H1 (cell line): Measurements from ENCODE around the gene ZNF541. TPM values are rescaled to one million over a fixed set of nuclear protein-coding genes. Genes with fewer than 3 reads are reported as not detected.

ENCODE experiments used
- CTCF ChIA-PET: fragments of 300-600 bp; sonication (Branson Sonifier 250); formaldehyde crosslinking; loops from one replicate; lab custom pipeline; 2021; ENCODE audit not compliant: partially characterized antibody; lab: Charles Lee
- POLR2A ChIA-PET: fragments of 300-600 bp; sonication (Branson Sonifier 250); formaldehyde crosslinking; loops from one replicate; lab custom pipeline; 2021; ENCODE audit warnings: inconsistent platforms; ENCODE audit not compliant: partially characterized antibody; lab: Charles Lee
- DNase-seq, 2 experiments: peaks; one replicate each; pipeline versions ENCODE4 v3.0.0 to v3.0.0-alpha.2; 2010 to 2022; ENCODE audit warnings: low spot score in 2 of 2, low read depth in 1 of 2, mixed read lengths in 1 of 2
- FAIRE-seq: peaks from 2 replicates; lab custom pipeline; 2011; peaks lifted over from hg19 to GRCh38; lab: Jason Lieb, UNC
- H2AFZ ChIP-seq: 2 replicates; pipeline ENCODE4 v1.8.1; 2012; ENCODE audit warnings: low read length, inconsistent platforms
- H2AK5ac ChIP-seq: 2 replicates; pipeline ENCODE4 v1.6.1; 2013; ENCODE audit warnings: low read depth, low read length
- H2BK120ac ChIP-seq: replicated peaks from 2 replicates; pipeline ENCODE3; 2013; ENCODE audit warnings: low read depth, low read length, inconsistent platforms
- H2BK12ac ChIP-seq: 2 replicates; pipeline ENCODE4 v1.6.1; 2013; ENCODE audit warnings: low read depth, low read length
- H2BK15ac ChIP-seq: 2 replicates; pipeline ENCODE4 v1.6.1; 2013; ENCODE audit warnings: low read length
- H2BK20ac ChIP-seq: 2 replicates; pipeline ENCODE4 v1.6.1; 2013; ENCODE audit warnings: low read length
- H2BK5ac ChIP-seq: 2 replicates; pipeline ENCODE4 v1.6.1; 2013; ENCODE audit warnings: low read depth, low read length
- H3K14ac ChIP-seq: 2 replicates; pipeline ENCODE4 v1.6.1; 2013; ENCODE audit warnings: inconsistent platforms; ENCODE audit not compliant: insufficient read length
- H3K18ac ChIP-seq: 2 replicates; pipeline ENCODE4 v1.6.1; 2013; ENCODE audit warnings: low read length; ENCODE audit errors: extremely low read depth
- H3K23ac ChIP-seq: 2 replicates; pipeline ENCODE4 v1.6.1; 2013; ENCODE audit warnings: inconsistent platforms; ENCODE audit not compliant: insufficient read length
- H3K23me2 ChIP-seq: 2 replicates; pipeline ENCODE4 v1.6.1; 2013; ENCODE audit warnings: low read depth, low read length
- H3K27ac ChIP-seq: 2 replicates; pipeline ENCODE4 v1.6.1; 2011; ENCODE audit warnings: low read depth, low read length, inconsistent platforms
- H3K27me3 ChIP-seq, 4 experiments: replicated peaks in 1 of 4; 1 replicate in 1 of 4; 2 replicates in 3 of 4; pipeline versions ENCODE4 v1.6.1 to v1.8.1; 2011 to 2013; ENCODE audit warnings: low read length in 3 of 4, mild to moderate bottlenecking in 3 of 4, inconsistent platforms in 2 of 4, mixed read lengths in 2 of 4, moderate library complexity in 1 of 4; ENCODE audit not compliant: control insufficient read depth in 3 of 4, insufficient read depth in 3 of 4; ENCODE audit errors: extremely low read depth in 1 of 4
- H3K36me3 ChIP-seq, 4 experiments: 2 replicates each; pipeline versions ENCODE4 v1.6.1 to v1.8.1; 2011 to 2013; ENCODE audit warnings: mild to moderate bottlenecking in 4 of 4, low read length in 3 of 4, moderate library complexity in 2 of 4, control low read depth in 1 of 4, inconsistent platforms in 1 of 4; ENCODE audit not compliant: insufficient read depth in 4 of 4, control insufficient read depth in 2 of 4
- H3K4ac ChIP-seq: replicated peaks from 2 replicates; pipeline ENCODE3; 2013; ENCODE audit warnings: low read length, low read depth, mixed read lengths, inconsistent platforms; ENCODE audit not compliant: insufficient read length
- H3K4me1 ChIP-seq, 4 experiments: replicated peaks in 1 of 4; 1 replicate in 1 of 4; 2 replicates in 3 of 4; pipeline versions ENCODE4 v1.6.1 to v1.8.1; 2011 to 2013; ENCODE audit warnings: low read length in 3 of 4, inconsistent platforms in 2 of 4, mixed read lengths in 1 of 4; ENCODE audit not compliant: insufficient read depth in 4 of 4, control insufficient read depth in 3 of 4
- H3K4me2 ChIP-seq, 2 experiments: 2 replicates each; pipeline versions ENCODE4 v1.6.1 to v1.8.1; 2011 to 2013; ENCODE audit warnings: low read depth in 2 of 2, low read length in 2 of 2, control low read depth in 1 of 2, inconsistent platforms in 1 of 2, mild to moderate bottlenecking in 1 of 2; ENCODE audit not compliant: insufficient read depth in 1 of 2
- H3K4me3 ChIP-seq, 4 experiments: fragments of 200-600, 300-600 bp in 1 of 4; sonication (generic), shearing (Covaris generic), sonication (Bioruptor Twin) in 1 of 4; 2 replicates each; pipeline versions ENCODE4 v1.5.1 to v1.8.1; 2011 to 2016; ENCODE audit warnings: low read length in 4 of 4, low read depth in 3 of 4, control low read depth in 2 of 4, inconsistent platforms in 2 of 4, mild to moderate bottlenecking in 2 of 4, mixed read lengths in 1 of 4, moderate library complexity in 1 of 4; ENCODE audit not compliant: insufficient read depth in 2 of 4; ENCODE audit errors: extremely low read depth in 1 of 4
- H3K56ac ChIP-seq: replicated peaks from 2 replicates; pipeline ENCODE3; 2013; ENCODE audit warnings: low read depth, mild to moderate bottlenecking, mixed read lengths, low read length, inconsistent platforms; ENCODE audit not compliant: insufficient read length
- H3K79me1 ChIP-seq: 2 replicates; pipeline ENCODE4 v1.6.1; 2013; ENCODE audit warnings: low read depth, low read length, control low read depth
- H3K79me2 ChIP-seq, 2 experiments: 2 replicates each; pipeline versions ENCODE4 v1.6.1 to v1.8.1; 2012 to 2013; ENCODE audit warnings: low read length in 2 of 2, mild to moderate bottlenecking in 2 of 2, inconsistent platforms in 1 of 2; ENCODE audit not compliant: insufficient read depth in 2 of 2, control insufficient read depth in 1 of 2
- H3K9ac ChIP-seq, 4 experiments: replicated peaks in 1 of 4; 1 replicate in 1 of 4; 2 replicates in 3 of 4; pipeline versions ENCODE4 v1.6.1 to v1.8.1; 2011 to 2013; ENCODE audit warnings: low read depth in 3 of 4, low read length in 3 of 4, control low read depth in 2 of 4, mild to moderate bottlenecking in 2 of 4, moderate library complexity in 2 of 4, inconsistent platforms in 1 of 4; ENCODE audit errors: extremely low read depth in 1 of 4
- H3K9me3 ChIP-seq, 2 experiments: 2 replicates each; pipeline versions ENCODE4 v1.6.1 to v1.8.1; 2012 to 2013; ENCODE audit warnings: mild to moderate bottlenecking in 2 of 2, moderate library complexity in 2 of 2, control low read depth in 1 of 2, inconsistent platforms in 1 of 2, low read depth in 1 of 2, low read length in 1 of 2, mixed read lengths in 1 of 2; ENCODE audit not compliant: insufficient read depth in 2 of 2
- H4K20me1 ChIP-seq, 2 experiments: replicated peaks in 1 of 2; 2 replicates each; pipeline versions ENCODE3 to v1.8.1; 2011 to 2013; ENCODE audit warnings: inconsistent platforms in 2 of 2, low read length in 2 of 2, mild to moderate bottlenecking in 1 of 2; ENCODE audit not compliant: insufficient read depth in 2 of 2, control insufficient read depth in 1 of 2
- H4K5ac ChIP-seq: 2 replicates; pipeline ENCODE4 v1.6.1; 2013; ENCODE audit warnings: low read length, low read depth, mixed read lengths, inconsistent platforms; ENCODE audit not compliant: insufficient read length
- H4K8ac ChIP-seq: 2 replicates; pipeline ENCODE4 v1.8.0; 2013; ENCODE audit warnings: mild to moderate bottlenecking, moderate library complexity, low read length, inconsistent platforms; ENCODE audit not compliant: insufficient read depth; ENCODE audit errors: extremely low read depth
- H4K91ac ChIP-seq: replicated peaks from 2 replicates; pipeline ENCODE3; 2013; ENCODE audit warnings: low read length, mixed read lengths, inconsistent platforms; ENCODE audit not compliant: insufficient read length
- BACH1 ChIP-seq: IDR thresholded peaks from 2 replicates; pipeline ENCODE4 v1.6.1; 2012; ENCODE audit warnings: low read length, improper control_type of control experiment
- BCL11A ChIP-seq, 2 experiments: IDR thresholded peaks; one replicate each; pipeline ENCODE4 v1.6.1; 2011; ENCODE audit warnings: low read depth in 2 of 2, low read length in 2 of 2, mild to moderate bottlenecking in 2 of 2
- KDM1A ChIP-seq: fragments of 200-600, 300-600 bp; sonication (generic); IDR thresholded peaks from 2 replicates; pipeline ENCODE4 v1.7.1; 2016; ENCODE audit warnings: mild to moderate bottlenecking, low read length, borderline replicate concordance
- POLR2AphosphoS5 ChIP-seq: IDR thresholded peaks from 2 replicates; pipeline ENCODE4 v1.6.1; 2011; ENCODE audit warnings: low read depth, low read length
- RXRA ChIP-seq: IDR thresholded peaks from 2 replicates; pipeline ENCODE4 v1.6.1; 2011; ENCODE audit warnings: low read depth, mild to moderate bottlenecking, low read length, moderate library complexity; ENCODE audit not compliant: insufficient read depth
- WGBS, 2 experiments: shearing (Covaris generic) in 1 of 2; methylation state at CpG; one replicate each; pipeline versions ENCODE4 v1.1.6 to v1.1.7; 2013 to 2015; ENCODE audit warnings: low lambda C conversion rate in 2 of 2, mixed read lengths in 2 of 2, inconsistent platforms in 1 of 2, low coverage in 1 of 2, missing lambda C conversion rate in 1 of 2; ENCODE audit not compliant: insufficient replicate concordance in 2 of 2, insufficient coverage in 1 of 2, insufficient read length in 1 of 2; ENCODE audit errors: extremely low coverage in 1 of 2, missing lambda C conversion rate in 1 of 2; 5-methylcytosine and 5-hydroxymethylcytosine counted together
- polyA plus RNA-seq, 7 experiments: library from polyadenylated mRNA; depleted of rRNA in 3 of 7; stranded (reverse) in 5 of 7; unstranded in 2 of 7; fragments of >200 nt in 5 of 7; fragments of 200-250 nt in 2 of 7; gene quantifications; 1 replicate in 5 of 7; 2 replicates in 1 of 7; 4 replicates in 1 of 7; pipeline versions ENCODE4 v1.2.1 to v1.2.3, GENCODE V29; 2011 to 2013; ENCODE audit warnings: missing spikeins in 2 of 7, mixed read lengths in 2 of 7
- total RNA-seq: library from RNA; stranded (reverse); fragmentation: NEBNext Ultra II Directional; extraction: Animal tissue kit (Norgen Biotek cat#: 25700); gene quantifications from 2 replicates; pipeline ENCODE4 v1.2.1, GENCODE V29; 2021
- TF ChIP-seq, protein P1 (sequence below): IDR thresholded peaks from 2 replicates; pipeline ENCODE4 v1.6.1; 2011; ENCODE audit warnings: low read length, improper control_type of control experiment

Gene ZNF541
- total and polyA plus RNA-seq, 2 of the 8 experiments (the other 6 are each of a cell fraction or from before 2014, with no cell fraction given): 0.05 TPM; not detected in 1

DNA sequence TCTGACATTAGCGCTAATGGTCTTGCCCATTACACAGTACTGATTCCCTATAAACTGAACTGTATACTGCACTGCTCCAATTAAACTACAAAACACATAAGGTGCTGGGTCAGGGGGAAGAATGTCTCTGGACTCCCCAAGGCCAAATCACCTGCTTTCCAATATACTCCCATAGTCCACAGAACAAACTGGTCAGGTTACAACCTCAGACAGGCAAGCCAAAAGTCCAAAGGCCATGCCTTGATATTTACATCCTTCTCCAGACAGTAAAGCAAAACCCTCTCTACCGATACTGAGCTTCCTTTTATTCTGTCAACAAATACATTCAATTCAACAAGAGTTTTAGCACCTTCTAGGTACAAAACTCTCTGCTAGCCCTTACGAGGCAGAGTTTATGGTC lies 8.9 kb downstream of the ZNF541 start:
- FAIRE-seq (no peak), DNase-seq (no peak)
- Histone ChIP-seq H2BK120ac (no peak overlapping the region), H3K9me3 (no peaks in the 10 kb centered on the region), H2BK12ac (no peak overlapping the region), H2BK15ac (no peak overlapping the region), H2BK5ac (no peak overlapping the region), H3K23me2 (no peaks in the 10 kb centered on the region; the same call in 1 of the 2 replicates), H3K79me2 (no peaks in the 10 kb centered on the region), H2AFZ (no peak overlapping the region), H3K14ac (no peak overlapping the region), H3K23ac (no peak overlapping the region), H4K5ac (no peak overlapping the region), H3K18ac (no peak overlapping the region), H3K4me1 (peaks cover 0 to 5% (median 0%) of the 10 kb centered on the region in 4 experiments; a peak in 2 of 7 replicates), H4K20me1 (no peaks in the 10 kb centered on the region), H3K56ac (no peak overlapping the region), H3K4me3 (no peak overlapping the region), H3K36me3 (no peaks in the 10 kb centered on the region), H3K4ac (no peak overlapping the region), H2BK20ac (no peak overlapping the region), H4K8ac (no peak overlapping the region), H3K27ac (no peak overlapping the region), H3K9ac (no peak overlapping the region), H3K4me2 (no peak overlapping the region), H2AK5ac (no peak overlapping the region), H3K79me1 (no peaks in the 10 kb centered on the region), H3K27me3 (no peaks in the 10 kb centered on the region), H4K91ac (no peak overlapping the region)
- ChIA-PET POLR2A (no interaction called here), CTCF (no interaction called here)
- TF ChIP-seq BACH1: no peak
- no peak for TF ChIP-seq KDM1A
- no peak for TF ChIP-seq POLR2AphosphoS5
- TF ChIP-seq, protein P1, sequence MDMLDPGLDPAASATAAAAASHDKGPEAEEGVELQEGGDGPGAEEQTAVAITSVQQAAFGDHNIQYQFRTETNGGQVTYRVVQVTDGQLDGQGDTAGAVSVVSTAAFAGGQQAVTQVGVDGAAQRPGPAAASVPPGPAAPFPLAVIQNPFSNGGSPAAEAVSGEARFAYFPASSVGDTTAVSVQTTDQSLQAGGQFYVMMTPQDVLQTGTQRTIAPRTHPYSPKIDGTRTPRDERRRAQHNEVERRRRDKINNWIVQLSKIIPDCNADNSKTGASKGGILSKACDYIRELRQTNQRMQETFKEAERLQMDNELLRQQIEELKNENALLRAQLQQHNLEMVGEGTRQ: no peak
- TF ChIP-seq RXRA: no peak
- TF ChIP-seq BCL11A (IDR thresholded peaks at IDR 0.05; ENCODE audit: low read depth in 2 of 2, low read length in 2 of 2): no peak
- WGBS, 2 experiments: 95% methylated on average over 3 of the region's 3 CpGs; no CpG with 5 or more reads in 1 of the 2 experiments
